ENCODE results near the gene ATP6V1F. TPM values are rescaled to one million over a fixed set of nuclear protein-coding genes. Genes with fewer than 3 reads are reported as not detected.

Gene ATP6V1F
- total RNA-seq, 1 experiment from 2014 or later = 149 TPM

DNA sequence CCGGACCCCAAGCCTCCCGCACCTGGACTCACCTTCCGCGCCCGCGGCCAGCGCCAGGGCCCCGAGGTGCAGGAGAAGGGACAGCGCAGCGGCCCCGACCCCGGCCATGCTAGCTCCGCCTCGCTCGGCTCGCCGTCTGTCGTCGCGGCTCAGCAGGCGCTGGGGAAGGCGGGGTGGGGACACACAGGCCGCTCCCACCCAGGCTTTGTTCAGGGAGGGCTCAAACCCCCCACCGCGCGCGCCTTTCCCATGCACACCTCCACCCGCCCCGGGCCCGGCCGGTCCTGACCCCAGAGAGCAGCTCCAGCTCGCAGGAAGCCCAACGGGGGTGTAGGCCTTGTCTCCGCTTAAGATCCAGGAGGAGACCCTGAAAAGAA, 47.9 kb downstream of the ATP6V1F start, which contains the start of gene KCP:
Gene KCP, minus strand, starts transcription at position 141 of the 377 bp plus-strand sequence. Its CDS starts 33 bp downstream, at position 108.
- Histone ChIP-seq H3K27me3 (ENCODE audit: insufficient read depth, low read length) (no peaks in the 10 kb centered on the region), H3K27ac (ENCODE audit: low read depth, low read length) (no peak within 1 kb of the TSS), H3K36me3 (ENCODE audit: control insufficient read depth in 1 of 2, insufficient read depth in 2 of 2, low read length in 2 of 2) (no peaks in the 10 kb centered on the region), H3K4me1 (ENCODE audit: control insufficient read depth in 1 of 2, insufficient read depth in 2 of 2, low read length in 2 of 2) (peaks cover 0 to 5% of the 10 kb centered on the region in 2 experiments; a peak in 1 of 4 replicates), H3K9me3 (ENCODE audit: control insufficient read depth in 1 of 2, insufficient read depth in 1 of 2, low read depth in 1 of 2, low read length in 2 of 2) (no peaks in the 10 kb centered on the region), H4K20me1 (ENCODE audit: insufficient read depth) (no peaks in the 10 kb centered on the region), H3K9ac (ENCODE audit: low read length) (no peak within 1 kb of the TSS), H3K79me2 (ENCODE audit: insufficient read depth, low read length) (no peaks in the 10 kb centered on the region), H2AFZ (ENCODE audit: low read depth, low read length, poor library complexity, severe bottlenecking) (no peak within 1 kb of the TSS), H3K9me2 (ENCODE audit: insufficient read depth) (no peaks in the 10 kb centered on the region), H3K4me2 (ENCODE audit: low read length) (no peak within 1 kb of the TSS), H3K4me3 (replicated peaks in 1 of 2; ENCODE audit: low read depth in 1 of 2, low read length in 2 of 2) (no peak within 1 kb of the TSS)
- TF ChIP-seq EZH2phosphoT487 (IDR thresholded peaks at IDR 0.05; ENCODE audit: borderline replicate concordance) (no peak), CBX3 (IDR thresholded peaks at IDR 0.05; ENCODE audit: low read depth) (no peak), EGR1 (IDR thresholded peaks at IDR 0.05; ENCODE audit: low read depth) (no peak), FOSL1 (IDR thresholded peaks at IDR 0.05; ENCODE audit: low read depth) (no peak), ELF1 (IDR thresholded peaks at IDR 0.05; ENCODE audit: borderline replicate concordance, low read depth) (no peak), SRF (IDR thresholded peaks at IDR 0.05; ENCODE audit: low read depth) (no peak), REST (IDR thresholded peaks at IDR 0.05; ENCODE audit: low read depth) (no peak), SP1 (IDR thresholded peaks at IDR 0.05; ENCODE audit: low read depth) (no peak), ZNF274 (IDR thresholded peaks at IDR 0.05; ENCODE audit: low read depth, low read length) (no peak), POLR2AphosphoS5 (IDR thresholded peaks at IDR 0.05; ENCODE audit: low read depth, low read length) (no peak), ZBTB33 (IDR thresholded peaks at IDR 0.05; ENCODE audit: extremely low read depth, insufficient replicate concordance, low read length) (no peak), EZH2 (IDR thresholded peaks at IDR 0.05) (no peak), CEBPB (IDR thresholded peaks at IDR 0.05; ENCODE audit: low read depth) (no peak), POLR2A (IDR thresholded peaks at IDR 0.05; ENCODE audit: borderline replicate concordance, extremely low read depth, insufficient read depth, insufficient read length) (no peak), RAD21 (IDR thresholded peaks at IDR 0.05; ENCODE audit: low read depth) (no peak), ZFX (IDR thresholded peaks at IDR 0.05) (no peak)
- TF ChIP-seq, protein P1, sequence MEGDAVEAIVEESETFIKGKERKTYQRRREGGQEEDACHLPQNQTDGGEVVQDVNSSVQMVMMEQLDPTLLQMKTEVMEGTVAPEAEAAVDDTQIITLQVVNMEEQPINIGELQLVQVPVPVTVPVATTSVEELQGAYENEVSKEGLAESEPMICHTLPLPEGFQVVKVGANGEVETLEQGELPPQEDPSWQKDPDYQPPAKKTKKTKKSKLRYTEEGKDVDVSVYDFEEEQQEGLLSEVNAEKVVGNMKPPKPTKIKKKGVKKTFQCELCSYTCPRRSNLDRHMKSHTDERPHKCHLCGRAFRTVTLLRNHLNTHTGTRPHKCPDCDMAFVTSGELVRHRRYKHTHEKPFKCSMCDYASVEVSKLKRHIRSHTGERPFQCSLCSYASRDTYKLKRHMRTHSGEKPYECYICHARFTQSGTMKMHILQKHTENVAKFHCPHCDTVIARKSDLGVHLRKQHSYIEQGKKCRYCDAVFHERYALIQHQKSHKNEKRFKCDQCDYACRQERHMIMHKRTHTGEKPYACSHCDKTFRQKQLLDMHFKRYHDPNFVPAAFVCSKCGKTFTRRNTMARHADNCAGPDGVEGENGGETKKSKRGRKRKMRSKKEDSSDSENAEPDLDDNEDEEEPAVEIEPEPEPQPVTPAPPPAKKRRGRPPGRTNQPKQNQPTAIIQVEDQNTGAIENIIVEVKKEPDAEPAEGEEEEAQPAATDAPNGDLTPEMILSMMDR (IDR thresholded peaks at IDR 0.05 in 2 of 3, conservative IDR thresholded peaks at IDR 0.05 in 1 of 3; ENCODE audit: borderline replicate concordance in 1 of 3, insufficient read depth in 1 of 3, low read depth in 2 of 3, low read length in 2 of 3) = no peak
- TF ChIP-seq, protein P2, sequence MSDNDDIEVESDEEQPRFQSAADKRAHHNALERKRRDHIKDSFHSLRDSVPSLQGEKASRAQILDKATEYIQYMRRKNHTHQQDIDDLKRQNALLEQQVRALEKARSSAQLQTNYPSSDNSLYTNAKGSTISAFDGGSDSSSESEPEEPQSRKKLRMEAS (IDR thresholded peaks at IDR 0.05) = no peak
- no TSS peak for BruUV-seq (replicated peaks)
- ChIA-PET POLR2A (no interaction called here), CTCF (no interaction called here), RAD21 (ENCODE audit: low non-redundant PET in 1 of 2, low total read pairs in 2 of 2, uncharacterized antibody in 2 of 2, unreplicated experiment in 2 of 2) (no interaction called here)
- no peak for ATAC-seq
- DNase-seq (ENCODE audit: low read depth, low spot score) = no peak
- intact Hi-C loops (cut with micrococcal nuclease) = no loop called here
